Muscle layer of duodenum (tissue), 2 donors: ENCODE measurements around the gene FMNL3.

Experiments used
- H3K27ac ChIP-seq: one replicate; pipeline ENCODE4 v1.7.0; 2013; ENCODE audit warnings: mild to moderate bottlenecking, low read length
- H3K27me3 ChIP-seq: one replicate; pipeline ENCODE4 v1.7.0; 2013; ENCODE audit warnings: low read depth, mild to moderate bottlenecking, control low read depth, low read length
- H3K36me3 ChIP-seq, 2 donors: one replicate each; pipeline ENCODE4 v1.7.0; 2013; ENCODE audit warnings: low read length in 2 of 2, control low read depth in 1 of 2, mild to moderate bottlenecking in 1 of 2; ENCODE audit not compliant: insufficient read depth in 2 of 2, control insufficient read depth in 1 of 2
- H3K4me1 ChIP-seq, 2 donors: one replicate each; pipeline ENCODE4 v1.7.0; 2013; ENCODE audit warnings: low read length in 2 of 2, mild to moderate bottlenecking in 2 of 2, control low read depth in 1 of 2, moderate library complexity in 1 of 2; ENCODE audit not compliant: insufficient read depth in 2 of 2, control insufficient read depth in 1 of 2
- H3K4me3 ChIP-seq, 2 donors: one replicate each; pipeline ENCODE4 v1.7.0; 2013; ENCODE audit warnings: low read length in 2 of 2, low read depth in 1 of 2, mild to moderate bottlenecking in 1 of 2
- H3K9me3 ChIP-seq, 2 donors: one replicate each; pipeline ENCODE4 v1.7.0; 2013; ENCODE audit warnings: low read length in 2 of 2, control low read depth in 1 of 2, mild to moderate bottlenecking in 1 of 2; ENCODE audit not compliant: control insufficient read depth in 1 of 2
- donor health status: healthy.

The FMNL3 gene

DNA sequence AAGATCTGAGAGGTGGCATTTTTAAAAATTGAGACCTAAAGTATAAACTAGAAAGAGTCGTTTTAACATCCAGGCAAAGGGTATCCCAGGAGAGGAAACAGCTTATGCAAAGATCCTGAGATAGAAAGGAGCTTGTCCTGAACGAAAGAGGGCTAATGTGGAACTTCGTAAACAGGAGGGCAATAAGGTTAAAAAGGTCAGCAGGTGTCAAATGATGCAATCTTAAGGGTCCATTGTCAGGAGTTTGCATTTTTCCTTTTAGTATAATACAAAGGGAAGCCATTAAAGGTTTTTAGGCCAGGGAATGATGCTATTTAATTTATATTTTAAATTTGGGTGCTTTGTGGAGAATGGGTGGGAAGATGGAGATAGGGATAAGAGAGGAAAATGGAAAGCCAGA is 14.4 kb downstream of the FMNL3 start:
- no peaks in the 10 kb centered on the region for H3K36me3 ChIP-seq
- H3K27me3 ChIP-seq: no peaks in the 10 kb centered on the region
- peaks cover 0 to under 1% of the 10 kb centered on the region in 2 donors for H3K4me1 ChIP-seq
- H3K9me3 ChIP-seq: no peaks in the 10 kb centered on the region
- H3K4me3 ChIP-seq: no peak overlapping the region
- no peak overlapping the region for H3K27ac ChIP-seq

DNA sequence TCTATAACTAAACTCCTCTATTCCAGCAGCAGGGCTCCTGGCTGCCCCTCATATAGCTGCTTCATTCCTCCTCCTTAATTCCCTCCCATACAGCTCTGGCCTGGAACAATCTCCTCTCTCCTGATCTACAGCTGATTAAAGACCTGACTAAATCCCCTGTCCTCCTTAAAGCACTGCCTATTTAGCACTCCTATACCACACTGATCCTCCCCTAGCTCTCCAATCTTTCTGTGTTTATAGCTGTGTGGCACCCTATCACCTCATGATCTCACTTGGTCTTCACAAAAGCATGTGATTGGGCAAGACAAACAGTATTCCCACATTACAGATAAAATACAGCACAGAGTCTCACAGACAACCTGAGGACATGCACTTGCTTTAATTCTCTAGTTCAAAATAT is 17.4 kb downstream of the FMNL3 start:
- H3K27me3 ChIP-seq: no peaks in the 10 kb centered on the region
- no peak overlapping the region for H3K4me3 ChIP-seq
- no peaks in the 10 kb centered on the region for H3K4me1 ChIP-seq
- H3K9me3 ChIP-seq: no peaks in the 10 kb centered on the region
- H3K36me3 ChIP-seq: no peaks in the 10 kb centered on the region
- H3K27ac ChIP-seq: no peak overlapping the region

DNA sequence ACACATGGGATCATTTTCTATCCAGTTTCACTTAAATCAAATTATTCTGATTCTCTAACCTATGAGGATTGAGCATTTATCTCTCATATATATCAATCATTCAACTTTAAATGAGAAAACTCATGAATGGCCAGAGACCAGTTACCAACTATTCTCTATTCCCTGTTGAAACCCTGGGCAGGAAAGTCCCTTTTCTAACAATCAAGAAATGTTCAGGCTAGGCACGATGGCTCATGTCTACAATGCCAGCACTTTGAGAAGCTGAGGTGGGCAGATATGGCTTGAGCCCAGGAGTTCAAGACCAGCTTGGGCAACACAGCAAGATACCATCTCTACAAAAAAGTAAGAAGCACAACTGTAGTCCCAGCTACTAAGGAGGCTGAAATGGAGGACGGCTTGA is 18.0 kb downstream of the FMNL3 start:
- Histone ChIP-seq H3K27me3 (no peaks in the 10 kb centered on the region), H3K9me3 (no peaks in the 10 kb centered on the region), H3K36me3 (no peaks in the 10 kb centered on the region), H3K27ac (no peak overlapping the region), H3K4me3 (no peak overlapping the region), H3K4me1 (peaks cover 0 to 5% of the 10 kb centered on the region in 2 donors)

DNA sequence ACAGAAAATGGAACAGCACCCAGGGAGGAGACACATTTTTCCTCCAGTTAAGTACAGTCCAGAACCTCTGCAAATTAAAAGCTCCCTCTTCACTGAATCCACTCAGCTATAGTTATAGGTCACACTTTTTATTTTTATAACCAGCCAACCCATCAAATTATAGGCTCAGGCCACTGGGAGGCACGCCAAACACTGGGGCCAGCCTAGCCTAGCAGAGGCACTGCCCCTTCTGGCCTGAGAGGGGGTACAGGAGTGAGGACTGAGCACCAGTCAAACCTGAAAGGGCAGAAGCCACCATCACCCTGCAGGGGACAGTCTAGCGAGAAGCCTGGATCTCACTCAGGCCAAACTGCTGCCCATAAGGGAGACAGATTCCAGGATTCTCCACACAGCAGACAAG is 19.3 kb downstream of the FMNL3 start:
- no peak overlapping the region for H3K27ac ChIP-seq
- no peak overlapping the region for H3K4me3 ChIP-seq
- H3K9me3 ChIP-seq: no peaks in the 10 kb centered on the region
- H3K36me3 ChIP-seq: no peaks in the 10 kb centered on the region
- H3K27me3 ChIP-seq: no peaks in the 10 kb centered on the region
- peaks cover 0 to 6% of the 10 kb centered on the region in 2 donors for H3K4me1 ChIP-seq

DNA sequence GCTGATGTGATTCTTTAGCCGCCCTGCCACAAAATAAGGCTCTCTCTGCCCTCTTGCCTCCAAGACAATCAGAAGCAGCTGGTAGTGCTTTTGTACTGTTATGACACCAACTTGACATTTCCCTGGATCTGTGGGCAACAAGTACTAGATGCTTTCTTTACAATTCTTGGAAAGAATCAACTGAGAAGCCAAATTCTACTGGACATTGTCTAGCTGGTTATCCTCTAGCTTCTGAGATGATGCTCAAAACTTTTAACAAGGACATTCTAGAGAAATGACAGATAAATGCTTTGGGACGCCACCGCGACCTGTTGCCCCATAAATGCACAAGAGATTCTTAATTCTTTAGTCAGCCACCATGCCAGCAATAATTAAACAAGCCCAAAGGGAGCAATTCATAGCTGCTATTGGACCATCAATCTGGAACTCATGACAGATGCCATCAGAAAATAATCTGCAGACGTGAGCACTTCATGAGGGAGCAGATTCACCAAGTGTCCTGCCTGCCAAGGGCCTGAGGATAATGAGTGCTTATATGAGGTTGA is 22.8 kb downstream of the FMNL3 start:
- Histone ChIP-seq H3K9me3 (no peaks in the 10 kb centered on the region), H3K36me3 (no peaks in the 10 kb centered on the region), H3K27me3 (no peaks in the 10 kb centered on the region), H3K4me3 (no peak overlapping the region), H3K27ac (no peak overlapping the region), H3K4me1 (peaks cover 0 to 6% of the 10 kb centered on the region in 2 donors)

DNA sequence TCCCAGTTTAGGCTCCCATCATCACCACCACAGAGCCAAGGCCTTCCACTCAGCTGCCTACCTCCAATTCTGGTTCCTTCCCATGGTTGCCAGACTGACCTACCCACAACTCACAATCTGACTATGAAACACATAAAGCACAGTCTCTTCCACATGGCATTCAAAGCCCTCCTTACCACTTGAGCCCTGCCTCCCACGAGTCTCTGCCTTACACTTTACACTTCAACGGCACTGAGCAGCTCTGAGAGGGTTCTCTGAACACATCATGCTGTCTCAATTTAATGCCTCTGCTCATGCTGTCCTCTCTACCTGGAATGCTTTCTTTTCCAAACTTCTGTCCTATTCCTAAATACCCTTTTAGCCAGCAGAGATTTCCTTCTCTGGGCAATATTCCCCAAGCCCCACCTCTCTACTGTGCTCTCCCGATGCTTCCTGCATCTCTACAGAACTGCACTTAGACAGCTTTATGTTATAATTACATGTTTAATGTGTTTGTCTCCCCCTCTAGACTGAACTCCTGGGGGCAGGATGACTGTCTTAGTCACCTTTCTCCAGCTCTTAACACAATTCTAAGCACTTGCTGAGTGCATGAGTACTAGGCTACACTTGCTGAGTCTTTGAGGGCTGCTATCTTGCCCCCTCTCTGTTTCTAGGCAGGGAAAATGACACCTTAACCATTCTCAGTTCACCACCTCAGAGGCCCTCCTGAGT is 23.5 kb downstream of the FMNL3 start:
- no peaks in the 10 kb centered on the region for H3K36me3 ChIP-seq
- H3K27ac ChIP-seq: no peak overlapping the region
- H3K27me3 ChIP-seq: no peaks in the 10 kb centered on the region
- no peak overlapping the region for H3K4me3 ChIP-seq
- no peaks in the 10 kb centered on the region for H3K9me3 ChIP-seq
- peaks cover 0 to 6% of the 10 kb centered on the region in 2 donors for H3K4me1 ChIP-seq

DNA sequence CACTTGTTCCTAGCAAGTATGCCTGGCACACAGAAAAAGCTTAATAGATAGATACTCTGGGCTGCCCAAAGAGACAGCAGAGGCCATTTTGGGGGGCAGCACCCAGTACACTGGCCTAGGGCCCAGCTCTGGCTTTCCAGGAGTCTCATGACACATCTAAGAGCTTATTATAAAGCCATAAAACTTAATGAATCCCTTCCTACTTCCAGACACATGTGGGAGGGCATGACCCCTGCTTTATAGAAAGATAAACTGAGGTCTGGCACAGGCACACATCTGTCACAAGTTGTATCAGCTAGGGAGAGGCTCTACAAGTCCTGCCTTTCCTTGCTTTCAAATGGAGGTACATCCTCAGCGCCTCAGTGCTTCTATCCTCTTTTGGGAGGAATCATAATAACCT is 27.1 kb downstream of the FMNL3 start:
- H3K36me3 ChIP-seq: no peaks in the 10 kb centered on the region
- no peak overlapping the region for H3K27ac ChIP-seq
- H3K27me3 ChIP-seq: no peaks in the 10 kb centered on the region
- H3K4me3 ChIP-seq: no peak overlapping the region
- peaks cover 0 to 13% of the 10 kb centered on the region in 2 donors for H3K4me1 ChIP-seq
- no peaks in the 10 kb centered on the region for H3K9me3 ChIP-seq

DNA sequence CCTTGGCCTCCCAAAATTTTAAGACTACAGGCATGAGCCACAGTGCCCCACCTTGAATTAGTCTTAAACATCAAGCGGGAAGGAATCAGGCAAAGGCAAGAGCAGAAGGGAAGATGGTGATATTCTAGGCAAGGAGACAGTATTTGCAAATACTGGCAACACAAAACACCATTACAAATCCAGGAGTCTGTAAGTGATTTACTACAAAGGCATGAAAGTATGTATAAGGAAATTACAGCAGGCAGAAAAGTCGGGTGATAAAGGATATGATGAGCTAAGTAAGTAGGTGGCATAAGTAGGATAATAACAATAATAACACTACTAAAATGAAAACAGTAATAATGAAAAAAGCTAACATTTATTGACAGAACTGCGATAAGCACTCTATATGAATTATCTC is 28.5 kb downstream of the FMNL3 start:
- H3K4me1 ChIP-seq: peaks cover 11 to 20% of the 10 kb centered on the region in 2 donors
- H3K4me3 ChIP-seq: no peak overlapping the region
- H3K36me3 ChIP-seq: no peaks in the 10 kb centered on the region
- no peaks in the 10 kb centered on the region for H3K27me3 ChIP-seq
- H3K27ac ChIP-seq: no peak overlapping the region
- H3K9me3 ChIP-seq: no peaks in the 10 kb centered on the region

DNA sequence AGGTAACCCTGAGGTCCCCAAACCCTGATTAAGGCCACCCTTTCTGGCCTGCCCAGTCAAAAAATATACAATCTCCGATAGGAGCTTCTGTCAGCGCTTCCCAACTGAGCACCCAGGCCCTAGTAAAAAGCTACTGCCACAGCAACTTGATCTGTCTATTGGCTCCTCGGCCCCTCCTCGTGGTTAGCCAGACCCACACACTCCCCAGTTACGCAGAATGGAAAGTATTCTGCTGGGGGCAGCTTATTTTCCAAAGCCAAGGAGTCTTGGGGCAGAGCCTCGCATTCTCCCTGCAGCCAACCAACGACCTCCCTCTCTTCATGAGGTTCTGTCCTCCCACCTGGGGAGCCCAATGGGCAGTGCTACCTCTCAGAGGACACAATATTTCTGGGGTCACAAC is 32.1 kb downstream of the FMNL3 start:
- Histone ChIP-seq H3K4me3 (no peak overlapping the region), H3K4me1 (peaks cover 34 to 52% of the 10 kb centered on the region in 2 donors), H3K36me3 (no peaks in the 10 kb centered on the region), H3K27me3 (no peaks in the 10 kb centered on the region), H3K27ac (peak overlapping the region; percentile 80), H3K9me3 (no peaks in the 10 kb centered on the region)

DNA sequence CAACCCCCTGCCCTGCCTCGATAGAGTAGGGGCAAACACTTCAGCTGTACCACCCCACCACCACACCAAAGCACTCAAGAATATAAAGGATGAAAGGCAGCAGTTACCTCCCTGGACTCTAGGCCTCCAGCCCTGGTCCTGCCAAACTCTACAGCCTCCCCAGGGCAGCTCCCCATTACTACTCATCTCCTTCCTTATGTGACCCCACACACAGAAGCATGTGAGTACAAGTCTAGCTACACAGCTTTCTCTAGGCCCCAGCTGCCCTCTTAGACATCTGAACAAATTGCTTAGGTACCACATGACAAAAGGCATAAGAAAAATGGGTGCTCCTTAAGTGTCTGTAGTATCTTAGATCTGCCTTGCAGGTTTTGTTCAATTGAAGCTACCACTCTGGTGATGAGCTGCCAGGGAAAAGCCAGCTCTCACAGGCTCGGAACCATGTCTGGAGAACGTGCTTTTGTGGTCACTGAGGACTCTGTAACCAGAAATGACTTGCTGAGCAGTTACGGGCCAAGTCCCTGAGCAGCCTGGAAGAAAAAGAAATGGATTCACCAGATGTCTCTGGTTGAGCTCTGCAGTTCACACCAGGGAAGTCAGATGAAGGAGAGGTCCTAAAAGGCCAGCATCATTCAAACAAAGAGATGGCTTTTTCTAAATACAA is 32.8 kb downstream of the FMNL3 start:
- Histone ChIP-seq H3K36me3 (no peaks in the 10 kb centered on the region), H3K27ac (peak overlapping the region; percentile 80), H3K27me3 (no peaks in the 10 kb centered on the region), H3K4me3 (peak overlapping the region in 1 of 2 donors; percentile 46), H3K4me1 (peaks cover 34 to 52% of the 10 kb centered on the region in 2 donors), H3K9me3 (no peaks in the 10 kb centered on the region)

DNA sequence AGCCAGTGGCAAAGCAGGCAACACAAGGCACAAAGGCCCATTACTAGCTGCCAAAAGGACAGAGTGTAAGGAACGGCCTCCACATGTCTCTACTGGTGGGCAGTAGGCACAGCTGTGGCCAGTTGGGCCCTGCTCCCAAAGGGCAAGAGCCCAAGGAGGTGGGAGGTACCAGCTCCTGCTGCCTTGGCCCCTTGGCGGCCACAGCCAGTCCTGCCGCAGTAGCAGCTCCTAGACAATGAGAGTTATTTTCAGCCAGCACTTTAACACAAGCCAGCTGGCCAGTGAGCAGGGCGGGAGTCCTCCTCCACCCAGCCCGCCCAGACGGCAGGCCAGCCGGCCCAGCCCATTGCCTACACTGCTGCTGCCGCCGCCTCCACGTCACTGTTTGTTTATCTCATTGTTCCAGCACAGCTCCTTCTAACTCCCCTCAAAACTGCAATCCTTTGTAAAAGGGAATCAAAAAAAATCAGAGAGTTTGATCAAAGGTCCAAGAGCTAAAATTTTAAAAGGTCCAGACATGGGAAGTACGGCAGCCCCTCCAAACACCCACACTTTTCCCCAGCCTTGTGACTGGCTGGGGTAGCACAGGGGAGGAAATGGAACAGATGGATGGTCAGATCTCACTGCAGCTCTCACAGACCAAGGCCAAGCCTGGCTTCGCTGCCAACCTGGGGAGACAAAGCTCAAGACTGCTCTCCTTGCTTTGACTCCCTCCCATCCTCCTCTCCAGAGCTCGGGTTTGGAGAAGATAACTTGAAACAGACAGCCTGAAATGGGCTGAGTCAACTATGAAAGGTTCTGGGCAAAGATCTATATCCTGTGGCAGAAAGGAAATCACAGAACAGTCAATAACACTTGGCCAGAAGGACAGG is 33.5 kb downstream of the FMNL3 start:
- Histone ChIP-seq H3K36me3 (no peaks in the 10 kb centered on the region), H3K9me3 (no peaks in the 10 kb centered on the region), H3K4me1 (peaks cover 34 to 52% of the 10 kb centered on the region in 2 donors), H3K4me3 (peak overlapping the region in 1 of 2 donors; percentile 46), H3K27me3 (no peaks in the 10 kb centered on the region), H3K27ac (peak overlapping the region; percentile 80)
